Fibroblast of lung (primary cell): ENCODE data around the gene GCK.

Experiments used
- CTCF ChIP-seq, 2 donors: IDR thresholded peaks in 1 of 2; conservative IDR thresholded peaks in 1 of 2; 1 replicate in 1 of 2; 2 replicates in 1 of 2; pipeline ENCODE4 v1.5.1; 2011 to 2012; ENCODE audit warnings: low read length in 2 of 2, control low read depth in 1 of 2, inconsistent platforms in 1 of 2, low read depth in 1 of 2, mild to moderate bottlenecking in 1 of 2
- EZH2 ChIP-seq: IDR thresholded peaks from 2 replicates; pipeline ENCODE4 v1.5.1; 2012; ENCODE audit warnings: low read length, control low read depth, mild to moderate bottlenecking; ENCODE audit errors: missing control alignments

DNA sequence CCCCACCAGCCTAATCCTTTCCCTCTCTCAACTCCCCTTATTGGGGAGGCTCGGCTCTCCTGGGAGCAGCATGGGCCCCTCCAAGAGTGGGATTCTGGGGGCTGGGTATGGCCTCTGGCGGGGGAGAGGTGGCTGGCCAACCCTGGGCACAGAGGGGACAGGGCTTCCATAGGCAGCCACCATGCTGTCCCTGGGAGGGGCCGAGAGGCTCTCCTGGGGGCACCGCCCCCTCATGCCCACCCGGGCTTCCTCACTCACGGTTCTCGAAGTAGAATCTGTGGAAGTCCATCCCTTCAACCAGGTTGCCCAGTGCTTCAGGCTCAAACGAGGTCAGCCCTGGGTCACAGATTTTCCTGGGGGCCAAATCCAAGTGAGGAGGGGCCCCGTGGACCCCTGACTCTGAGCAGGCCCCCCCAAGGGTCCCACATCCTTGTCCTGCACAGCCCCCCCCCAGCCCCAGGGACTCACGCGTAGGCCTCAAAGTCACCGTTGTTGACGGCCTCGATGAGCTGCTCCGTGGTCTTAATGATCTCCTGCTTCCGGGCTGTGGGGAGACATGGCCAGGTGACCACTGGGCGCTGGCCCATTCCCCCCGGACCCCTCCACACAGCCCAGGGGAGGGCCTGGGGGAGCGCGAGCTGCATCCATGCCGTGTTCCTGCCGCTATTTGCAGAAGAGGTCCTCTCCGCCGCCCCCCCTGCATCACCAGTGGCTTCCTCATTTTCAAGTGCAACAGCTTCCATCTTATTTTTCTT is 31.3 kb upstream of the GCK start:
- TF ChIP-seq CTCF (conservative IDR thresholded peaks at IDR 0.05 in 1 of 2, IDR thresholded peaks at IDR 0.05 in 1 of 2; ENCODE audit: low read depth in 1 of 2, low read length in 2 of 2) (no peak), EZH2 (no peak)
